ENCODE data around the gene GNAT2.
"Not testable (repeated sequence)": the region's sequence is repeated elsewhere in the genome, so short reads cannot be mapped to it uniquely, and the experiment has no call there.

Gene GNAT2

DNA sequence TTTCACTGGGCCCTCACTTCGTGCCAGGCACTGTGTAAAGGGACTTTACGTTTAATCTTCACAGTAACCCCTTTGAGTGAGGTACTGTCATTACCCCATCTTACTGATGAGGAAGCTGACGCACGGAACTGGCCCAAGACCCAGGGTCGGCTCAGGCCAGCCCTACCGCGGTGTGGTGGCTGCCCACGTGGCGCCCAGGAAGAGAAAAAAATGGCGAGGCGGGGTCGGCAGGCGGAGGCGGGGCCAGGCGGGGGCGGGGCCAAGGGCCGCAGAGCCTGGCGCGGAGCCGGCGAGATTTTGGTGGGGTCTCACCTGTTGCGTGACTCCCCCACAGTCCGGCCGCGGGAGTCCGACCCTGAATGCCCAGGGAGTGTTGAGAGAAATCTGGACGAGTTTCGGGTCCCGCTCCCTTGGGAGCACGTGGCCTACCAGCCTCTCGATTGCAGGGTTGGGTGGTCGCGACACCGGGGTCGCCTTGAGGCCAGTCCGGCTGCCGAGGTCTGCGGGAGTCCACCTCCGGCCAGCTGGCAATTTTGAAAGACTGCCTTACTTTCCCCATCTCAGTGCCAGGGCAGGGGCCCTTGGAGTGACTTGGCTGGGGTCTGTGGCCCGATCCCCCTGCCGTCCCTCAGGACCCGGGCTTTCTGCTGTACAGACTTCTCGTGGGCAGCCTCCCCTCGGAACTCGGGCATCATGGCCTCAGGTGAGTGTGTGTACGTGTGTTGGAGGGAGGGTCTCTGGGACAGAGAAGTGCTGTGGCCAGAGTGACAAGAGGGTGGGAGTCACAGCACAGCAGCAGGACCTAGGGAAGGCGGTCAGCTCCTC lies at the start of gene GNAT2, which contains the start of gene AMPD2:
GNAT2 (minus strand) TSS at position 41 of the 825 bp plus-strand sequence. CDS start 6,746 bp downstream, outside the sequence.
AMPD2 (plus strand) TSS at position 262 of the 825 bp plus-strand sequence. CDS start 1,339 bp downstream, outside the sequence.
- DNase-seq (ENCODE audit: low read depth in 2 of 3, low spot score in 2 of 3), result peak; percentile 63 to 76 (median 67)

DNA sequence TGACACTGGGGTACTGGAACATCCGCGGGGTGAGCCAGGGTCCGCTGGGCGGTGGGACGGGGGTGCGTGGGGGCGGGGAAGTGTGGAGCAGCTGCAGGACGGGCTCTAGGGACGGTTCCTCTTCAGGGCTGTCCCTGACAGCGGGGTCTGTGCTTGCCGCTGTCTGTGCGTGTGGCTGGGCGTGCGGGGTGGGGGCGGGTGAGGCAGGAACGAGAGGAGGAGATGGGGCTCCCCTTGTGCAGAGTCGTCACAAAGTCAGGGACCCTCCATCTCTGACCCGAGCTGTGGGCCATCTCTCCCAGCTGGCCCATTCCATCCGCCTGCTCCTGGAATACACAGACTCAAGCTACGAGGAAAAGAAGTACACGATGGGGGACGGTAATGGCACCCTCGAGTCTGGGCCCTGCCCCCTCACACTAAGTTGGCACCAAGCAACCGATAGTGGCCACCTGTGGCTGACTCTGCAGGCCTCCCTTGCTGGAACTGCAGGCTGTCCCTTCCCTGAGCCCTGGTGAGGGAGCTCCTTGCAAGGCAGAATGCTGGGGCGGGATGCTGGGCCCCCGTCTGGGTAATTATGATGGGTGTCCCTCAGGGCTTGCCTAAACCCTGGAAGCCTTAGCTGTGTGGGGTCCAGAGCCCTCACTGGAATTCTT lies 48.8 kb upstream of the GNAT2 start:
- no peak for DNase-seq (ENCODE audit: low read depth in 2 of 3, low spot score in 2 of 3)

DNA sequence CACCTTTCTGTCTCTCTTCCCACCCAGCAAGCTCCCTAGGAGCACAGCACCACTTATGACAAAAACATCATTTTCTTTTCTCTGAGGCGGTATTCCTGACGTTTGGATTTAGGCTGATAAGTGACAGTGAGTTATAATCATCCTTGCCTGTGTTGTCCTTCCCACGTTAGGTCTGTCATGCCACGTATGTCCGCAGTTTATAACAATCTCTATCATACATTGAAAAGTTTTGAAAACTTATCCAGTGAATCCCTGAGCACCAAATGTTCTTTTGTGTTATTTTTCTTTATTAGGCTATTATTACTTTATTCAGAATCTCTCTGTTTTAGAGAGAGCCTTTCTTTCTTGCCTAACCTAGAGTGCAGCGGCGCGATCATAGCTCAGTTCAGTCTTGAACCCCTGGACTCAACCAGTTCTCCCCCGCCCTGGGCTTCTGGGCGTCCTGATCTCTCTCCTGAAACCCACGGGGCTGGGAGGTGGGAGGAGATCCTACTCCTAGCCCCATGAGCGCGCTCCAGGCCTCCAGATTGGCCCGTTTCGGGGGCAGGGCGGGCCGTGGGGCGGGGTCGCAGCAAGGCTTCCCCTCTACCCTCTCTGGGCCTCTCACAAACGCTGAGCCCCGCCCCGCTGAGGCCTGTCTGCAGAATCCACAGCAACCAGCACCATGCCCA lies 48.2 kb upstream of the GNAT2 start, which contains the start of gene GSTM2:
GSTM2 (plus strand) TSS at position 606 of the 671 bp plus-strand sequence; CDS start at position 665, 59 bp downstream.
- peak; percentile 46 to 60 (median 56) for DNase-seq (ENCODE audit: low read depth in 2 of 3, low spot score in 2 of 3)

DNA sequence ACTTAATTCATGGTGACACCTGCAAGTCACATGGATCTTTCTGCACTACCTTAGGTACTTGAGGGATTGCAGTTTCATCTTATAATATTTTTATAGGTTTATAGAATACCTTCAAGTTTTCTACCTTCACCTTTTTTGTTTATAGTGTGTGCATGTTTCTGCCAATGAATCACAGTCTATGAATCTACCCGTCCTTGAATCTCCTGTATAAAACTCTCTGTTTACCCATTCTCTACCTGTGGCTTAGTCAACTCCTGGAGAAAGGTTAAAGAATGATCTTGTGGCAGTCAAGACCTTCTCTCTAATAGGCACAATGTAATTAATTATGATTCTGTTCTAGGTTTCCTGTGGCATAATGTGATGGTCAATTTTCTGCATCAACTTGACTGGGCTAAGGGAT lies 45.3 kb upstream of the GNAT2 start:
- DNase-seq (ENCODE audit: low read depth in 2 of 3, low spot score in 2 of 3), result no peak

DNA sequence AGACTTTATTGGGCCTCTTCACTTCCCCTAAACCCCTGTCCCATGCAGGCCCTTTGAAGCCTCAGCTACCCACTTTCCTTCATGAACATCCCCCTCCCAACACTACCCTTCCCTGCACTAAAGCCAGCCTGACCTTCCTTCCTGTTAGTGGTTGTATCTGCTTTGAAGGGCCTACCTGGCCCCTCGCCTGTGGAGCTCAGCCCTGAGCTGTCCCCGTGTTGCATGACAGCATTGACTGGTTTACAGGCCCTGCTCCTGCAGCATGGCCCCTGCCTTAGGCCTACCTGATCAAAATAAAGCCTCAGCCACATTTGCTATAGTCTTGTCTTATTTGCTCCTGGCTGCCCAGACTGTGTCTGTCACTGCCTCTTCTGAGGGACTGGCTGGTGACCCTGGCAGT lies 42.0 kb upstream of the GNAT2 start:
- no peak for DNase-seq (ENCODE audit: low read depth in 2 of 3, low spot score in 2 of 3)

DNA sequence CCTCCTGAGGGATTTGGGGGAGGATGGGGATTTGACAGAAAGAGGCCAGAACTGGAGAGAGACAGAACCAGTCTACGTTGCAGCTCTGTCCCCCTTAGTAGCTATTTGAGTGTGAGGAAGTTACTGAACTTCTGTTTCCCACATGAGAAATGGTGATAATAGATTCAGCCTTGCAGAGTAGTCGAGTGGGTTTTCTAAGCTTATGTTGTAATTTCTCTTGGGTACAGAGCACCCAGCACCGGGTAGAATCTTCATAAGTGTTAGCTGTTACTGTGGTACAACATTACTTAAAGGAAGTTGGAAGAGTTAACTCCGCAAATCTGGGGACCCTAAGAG lies 41.2 kb upstream of the GNAT2 start:
- DNase-seq (ENCODE audit: low read depth in 2 of 3, low spot score in 2 of 3), result not testable (repeated sequence)

DNA sequence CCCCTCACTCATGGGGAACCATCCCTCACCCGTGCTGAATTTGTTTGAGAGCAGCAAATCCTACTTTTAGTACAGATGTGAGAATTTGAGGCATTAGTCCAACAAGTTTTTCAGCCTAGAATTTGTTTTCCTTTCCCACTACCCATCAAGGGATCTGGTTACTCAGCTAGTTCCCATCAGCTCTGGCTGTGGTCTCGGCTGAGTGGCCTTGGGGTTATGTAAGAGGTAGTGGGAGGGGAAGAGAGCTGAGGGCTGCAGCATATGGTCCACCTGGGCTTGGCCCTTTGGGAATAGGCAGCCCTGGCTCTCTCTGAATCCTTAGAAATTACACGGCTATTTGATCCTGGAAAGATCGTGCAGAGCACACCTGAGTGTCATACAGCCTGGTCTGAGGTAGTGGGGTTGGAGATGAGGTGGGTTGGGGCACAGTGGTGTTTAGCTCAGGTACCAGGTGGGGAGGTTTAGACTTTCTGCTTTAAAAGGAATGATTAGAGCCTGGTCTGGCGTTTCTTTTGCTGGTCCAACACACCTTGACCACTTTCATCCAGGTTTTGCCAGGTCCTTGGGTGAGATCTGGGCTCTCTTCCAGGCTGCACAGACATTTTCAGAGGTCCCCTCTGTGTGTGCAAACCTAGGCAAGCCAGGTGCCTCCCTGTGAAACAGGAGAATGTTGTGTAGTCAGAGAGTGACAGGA lies 40.7 kb upstream of the GNAT2 start:
- no peak for DNase-seq (ENCODE audit: low read depth in 2 of 3, low spot score in 2 of 3)

DNA sequence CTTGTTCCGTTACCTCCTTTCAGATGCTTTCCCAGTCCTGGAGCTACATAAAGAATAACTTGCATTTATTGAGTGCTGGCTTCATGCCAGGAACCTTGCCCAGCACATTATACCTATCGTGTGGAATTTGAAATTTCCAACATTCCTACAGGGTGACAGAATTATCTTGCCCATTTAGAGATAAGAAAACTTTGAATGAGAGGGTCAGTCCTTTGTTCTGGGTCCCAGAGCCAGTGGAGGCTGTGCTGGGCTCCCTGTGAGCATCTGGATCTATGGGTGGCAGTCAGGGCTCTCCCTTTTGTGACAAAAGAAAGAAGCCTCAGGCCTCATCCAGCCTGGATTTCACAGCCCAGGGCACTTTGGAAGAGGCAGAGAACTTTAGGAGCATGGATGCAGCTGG lies 39.7 kb upstream of the GNAT2 start:
- DNase-seq (ENCODE audit: low read depth in 2 of 3, low spot score in 2 of 3), result no peak

DNA sequence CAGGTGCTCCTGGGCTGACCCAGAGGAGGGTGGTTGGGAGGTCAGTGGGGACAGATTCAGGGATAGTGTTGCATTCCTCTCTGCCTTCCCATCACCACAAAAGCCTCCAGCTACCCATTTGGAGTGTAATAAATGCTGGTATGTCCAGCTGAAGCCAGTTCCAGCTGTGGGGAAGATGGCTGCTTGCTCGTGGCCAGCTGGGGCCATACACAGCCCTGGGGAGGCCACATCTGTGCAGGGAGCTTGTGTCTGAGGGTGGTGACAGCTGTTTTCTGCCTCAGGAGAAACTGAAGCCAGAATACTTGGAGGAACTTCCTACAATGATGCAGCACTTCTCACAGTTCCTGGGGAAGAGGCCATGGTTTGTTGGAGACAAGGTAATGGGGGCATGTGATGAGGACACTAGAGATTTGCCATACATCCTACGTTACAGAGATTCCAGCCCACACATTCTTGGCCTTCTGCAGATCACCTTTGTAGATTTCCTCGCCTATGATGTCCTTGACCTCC lies 39.2 kb upstream of the GNAT2 start:
- DNase-seq (ENCODE audit: low read depth in 2 of 3, low spot score in 2 of 3), result no peak

DNA sequence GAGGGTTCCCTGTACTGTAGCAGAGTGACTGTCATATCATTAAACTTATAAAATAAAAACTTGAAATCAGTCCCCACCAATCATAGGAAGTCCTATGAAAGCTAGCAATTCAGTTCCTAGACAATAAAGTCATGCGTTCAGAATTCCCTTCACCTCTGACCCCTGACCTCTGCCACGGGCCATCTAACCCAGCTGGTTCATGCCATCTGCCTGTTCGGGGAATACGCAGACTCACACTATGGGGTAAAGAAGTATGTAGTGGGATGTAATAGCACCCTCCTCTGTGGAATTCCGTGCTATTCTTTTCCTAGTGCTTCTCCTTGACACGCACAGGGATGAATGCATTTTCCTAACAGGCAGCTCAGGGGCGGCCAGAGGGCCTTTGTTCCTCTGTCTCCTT lies 38.6 kb upstream of the GNAT2 start:
- DNase-seq (ENCODE audit: low read depth in 2 of 3, low spot score in 2 of 3), result no peak

DNA sequence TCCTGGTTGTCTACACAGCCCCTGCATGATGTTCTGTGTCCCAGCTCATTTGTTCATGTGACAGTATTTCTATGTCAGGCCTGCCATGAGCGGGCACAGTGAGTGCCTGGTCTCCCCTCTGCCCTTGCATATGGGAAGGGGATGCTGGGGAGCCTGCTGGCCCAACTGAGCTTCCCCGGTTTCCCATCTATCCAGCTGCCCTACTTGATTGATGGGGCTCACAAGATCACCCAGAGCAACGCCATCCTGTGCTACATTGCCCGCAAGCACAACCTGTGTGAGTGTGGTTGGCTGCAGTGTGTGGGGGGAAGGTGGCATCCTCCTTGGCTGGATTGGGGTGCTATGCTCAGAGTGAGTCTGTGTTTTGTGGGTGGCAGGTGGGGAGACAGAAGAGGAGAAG lies 38.0 kb upstream of the GNAT2 start:
- no peak for DNase-seq (ENCODE audit: low read depth in 2 of 3, low spot score in 2 of 3)

DNA sequence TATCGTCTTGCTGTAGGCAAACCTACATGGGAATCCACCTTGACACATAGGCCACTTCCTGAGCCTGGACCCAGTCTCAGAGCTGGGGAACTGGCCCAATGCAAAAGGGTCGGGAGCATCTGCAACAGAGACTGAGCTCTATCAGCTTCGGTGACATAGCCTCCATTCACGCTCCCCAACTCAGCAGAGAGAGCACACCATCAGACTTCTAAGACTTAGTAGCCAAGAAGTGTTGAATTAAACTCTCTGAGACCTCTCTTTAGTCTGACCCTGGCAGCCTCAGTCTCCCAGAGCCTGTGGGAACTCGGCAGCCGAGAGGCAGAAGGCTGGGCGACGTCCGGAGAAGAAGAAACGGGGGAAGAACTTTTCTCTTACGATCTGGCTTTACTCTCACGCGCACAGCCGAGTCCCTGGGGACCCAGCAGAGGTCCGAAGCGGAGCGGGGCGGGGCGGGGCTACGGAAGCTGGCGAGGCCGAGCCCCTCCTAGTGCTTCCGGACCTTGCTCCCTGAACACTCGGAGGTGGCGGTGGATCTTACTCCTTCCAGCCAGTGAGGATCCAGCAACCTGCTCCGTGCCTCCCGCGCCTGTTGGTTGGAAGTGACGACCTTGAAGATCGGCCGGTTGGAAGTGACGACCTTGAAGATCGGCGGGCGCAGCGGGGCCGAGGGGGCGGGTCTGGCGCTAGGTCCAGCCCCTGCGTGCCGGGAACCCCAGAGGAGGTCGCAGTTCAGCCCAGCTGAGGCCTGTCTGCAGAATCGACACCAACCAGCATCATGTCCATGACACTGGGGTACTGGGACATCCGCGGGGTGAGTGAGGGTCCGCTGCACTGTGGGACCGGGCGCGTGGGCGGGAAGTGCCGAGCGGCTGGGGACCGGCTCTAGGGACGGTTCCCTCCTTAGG lies 36.5 kb upstream of the GNAT2 start, which contains the start of gene GSTM4:
GSTM4 (plus strand) TSS at position 485 of the 905 bp plus-strand sequence; CDS start at position 776, 291 bp downstream.
- peak; percentile 42 to 53 (median 51) for DNase-seq (ENCODE audit: low read depth in 2 of 3, low spot score in 2 of 3)

DNA sequence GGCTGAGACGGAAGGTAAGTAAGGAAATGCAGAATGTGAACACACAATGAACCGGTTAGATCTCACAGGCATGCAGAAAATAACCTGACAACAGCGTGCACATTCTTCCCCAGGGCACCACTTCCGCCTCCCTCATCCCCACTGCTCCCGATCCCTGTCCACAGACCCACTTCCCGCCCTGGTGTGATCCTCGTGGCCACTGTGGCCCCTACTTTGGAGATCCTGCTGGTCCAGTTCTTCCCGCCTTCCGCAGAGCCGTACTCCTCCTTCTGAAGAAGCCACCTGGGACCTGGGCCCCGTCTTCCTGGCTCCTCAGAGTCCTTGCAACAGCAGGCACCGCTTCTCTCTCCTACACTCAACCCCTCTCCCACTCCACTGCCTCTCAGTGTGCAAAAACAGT lies 35.1 kb upstream of the GNAT2 start:
- no peak for DNase-seq (ENCODE audit: low read depth in 2 of 3, low spot score in 2 of 3)

DNA sequence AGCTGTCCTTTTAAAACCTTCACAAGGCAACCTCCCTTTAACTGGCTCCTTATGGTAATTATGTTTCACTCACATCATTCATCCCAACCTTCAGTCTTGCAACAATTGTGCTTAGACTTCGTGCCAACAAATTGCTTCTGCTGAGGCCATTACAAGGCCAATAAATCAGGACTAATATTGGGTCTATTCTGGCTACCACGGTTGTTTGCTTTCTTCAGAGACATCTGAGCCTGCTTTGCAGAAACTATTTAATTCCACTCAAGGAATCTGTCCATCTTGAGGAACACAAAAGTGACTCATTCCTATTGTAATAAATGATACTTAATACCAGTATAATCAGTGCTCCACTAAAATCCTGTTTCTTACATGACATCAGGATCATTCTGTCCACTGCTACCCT lies 33.9 kb upstream of the GNAT2 start:
- DNase-seq (ENCODE audit: low read depth in 2 of 3, low spot score in 2 of 3), result no peak

DNA sequence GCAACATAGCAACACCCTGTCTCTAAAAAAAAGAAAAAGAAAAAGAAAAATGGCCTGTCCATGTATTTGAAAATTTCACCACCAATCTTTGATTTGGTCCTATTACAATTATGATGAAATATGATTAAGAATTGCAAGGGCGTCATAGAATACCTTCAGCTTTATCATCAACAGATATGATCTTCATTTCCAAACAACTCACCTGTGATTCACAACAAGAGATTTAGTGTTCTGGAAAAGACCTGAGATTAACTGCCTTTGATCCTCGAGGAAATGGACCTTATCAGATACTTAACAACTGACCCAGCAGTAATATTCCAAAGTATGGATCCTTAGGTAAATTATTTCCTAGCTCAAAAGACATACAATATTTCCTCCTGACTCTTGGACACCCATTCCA lies 33.0 kb upstream of the GNAT2 start:
- DNase-seq (ENCODE audit: low read depth in 2 of 3, low spot score in 2 of 3), result no peak

DNA sequence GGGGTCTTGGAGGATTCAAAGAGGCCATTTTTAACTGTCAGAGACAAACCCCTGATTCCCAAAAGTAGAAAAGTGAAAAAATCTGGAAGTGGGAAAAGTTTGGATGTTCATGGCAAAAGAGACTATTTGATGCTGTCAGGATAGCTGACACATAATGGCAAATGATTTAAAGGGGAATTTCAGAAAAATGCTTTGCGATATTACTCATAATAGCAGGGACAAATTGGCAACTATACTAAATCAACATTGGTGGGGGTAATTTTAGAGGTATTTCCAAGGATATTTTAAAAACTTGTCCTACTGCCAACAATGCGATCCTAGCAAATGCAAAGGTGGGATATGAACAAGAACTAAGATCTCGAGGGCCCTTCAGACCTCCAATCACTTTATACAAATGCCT lies 31.2 kb upstream of the GNAT2 start:
- DNase-seq (ENCODE audit: low read depth in 2 of 3, low spot score in 2 of 3), result no peak

DNA sequence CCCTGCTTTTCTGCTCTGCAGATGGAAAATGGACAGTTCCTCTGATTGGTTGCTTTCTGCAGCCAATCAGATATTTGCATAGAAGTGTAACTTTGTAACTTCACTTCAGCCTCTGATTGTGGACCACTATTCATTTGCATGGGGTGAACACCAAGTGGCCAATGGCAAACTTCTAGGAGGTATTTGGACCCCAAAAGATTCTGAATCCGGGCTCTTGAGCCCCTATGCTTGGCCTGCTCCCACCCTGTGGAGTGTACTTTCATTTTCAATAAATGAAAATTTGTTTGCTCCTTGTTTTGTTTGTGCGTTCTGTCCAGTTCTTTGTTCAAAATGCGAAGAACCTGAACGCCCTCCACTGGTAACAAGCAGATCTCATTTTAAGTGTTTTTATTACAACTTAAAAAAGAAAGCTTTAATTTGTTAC lies 30.1 kb upstream of the GNAT2 start:
- no peak for DNase-seq (ENCODE audit: low read depth in 2 of 3, low spot score in 2 of 3)

DNA sequence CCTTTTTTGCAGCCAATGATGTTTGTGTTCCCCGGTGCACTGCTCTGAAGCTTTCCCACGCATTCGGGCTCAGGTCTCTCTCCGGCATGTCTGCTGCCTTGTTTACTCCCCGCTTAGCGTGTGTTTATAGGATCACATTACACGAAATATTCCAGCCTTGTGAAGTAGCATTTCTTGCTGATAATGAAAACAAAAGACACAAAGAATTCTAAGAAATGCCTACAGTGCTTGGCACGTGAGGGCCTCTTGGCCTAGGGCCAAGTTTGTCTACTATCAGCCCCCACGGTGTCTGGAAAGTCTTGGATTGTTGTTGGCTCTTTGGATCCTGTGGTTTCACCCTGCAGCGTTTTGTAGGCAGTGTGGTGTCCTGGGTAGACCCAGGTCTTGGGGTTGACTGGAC lies 25.3 kb upstream of the GNAT2 start:
- DNase-seq (ENCODE audit: low read depth in 2 of 3, low spot score in 2 of 3), result no peak

DNA sequence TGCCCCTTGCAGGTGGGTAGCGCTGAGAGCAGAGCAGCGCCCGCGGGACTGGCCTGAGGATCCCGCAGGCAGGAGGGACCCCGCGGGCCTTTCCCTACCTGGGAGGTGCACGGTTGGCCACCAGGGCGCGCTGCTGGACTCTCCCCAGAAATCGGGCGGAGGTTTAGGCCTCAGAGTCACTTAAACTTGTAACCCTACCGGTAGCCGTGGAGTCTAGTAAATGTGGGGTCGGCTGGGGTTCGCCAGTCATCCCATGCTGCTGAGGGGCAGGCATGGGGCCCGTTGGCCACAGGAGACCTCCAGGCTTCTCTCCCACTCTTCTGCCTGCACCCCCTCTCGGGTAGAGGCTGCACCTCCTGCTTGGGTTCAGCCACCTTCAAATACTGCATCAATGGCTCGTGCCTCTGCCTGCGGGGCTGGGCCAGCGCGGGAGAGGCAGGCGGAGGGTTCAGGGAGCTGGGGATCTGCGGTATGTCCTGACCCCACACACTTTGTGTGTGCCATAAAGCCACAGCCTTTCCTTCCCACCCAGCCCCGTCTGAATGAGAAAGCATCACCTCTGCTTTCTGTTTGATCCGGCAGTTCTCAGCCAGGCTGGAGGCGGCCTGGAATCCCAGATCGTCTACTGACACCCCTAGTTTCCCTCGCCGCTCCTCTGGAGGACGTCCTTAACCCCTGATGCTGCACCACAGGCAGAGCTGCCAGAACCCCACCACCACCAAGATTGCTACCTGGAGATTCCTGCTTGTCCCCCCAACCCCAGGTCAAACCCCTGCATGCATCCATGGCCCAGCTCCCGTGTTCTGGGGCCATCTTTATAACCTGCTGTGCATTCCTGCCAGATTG lies 24.2 kb upstream of the GNAT2 start:
- DNase-seq (ENCODE audit: low read depth in 2 of 3, low spot score in 2 of 3), result peak; percentile 76 to 91 (median 90)
